Skin epidermis (tissue), 12 donors: ENCODE measurements around the gene DAPK1.

Source experiments
- H3K27ac ChIP-seq, 21 experiments: fragments of 200-600 bp; sonication (generic) in 11 of 21; one replicate each; pipeline ENCODE4 v1.5.0; 2020; ENCODE audit warnings: mild to moderate bottlenecking in 3 of 21, inconsistent platforms in 2 of 21, moderate library complexity in 2 of 21
- H3K4me3 ChIP-seq, 7 experiments: fragments of 200-600 bp; sonication (generic) in 2 of 7; one replicate each; pipeline ENCODE4 v1.5.0; 2020; ENCODE audit warnings: inconsistent platforms in 2 of 7, mild to moderate bottlenecking in 2 of 7, moderate library complexity in 1 of 7

Gene DAPK1

DNA sequence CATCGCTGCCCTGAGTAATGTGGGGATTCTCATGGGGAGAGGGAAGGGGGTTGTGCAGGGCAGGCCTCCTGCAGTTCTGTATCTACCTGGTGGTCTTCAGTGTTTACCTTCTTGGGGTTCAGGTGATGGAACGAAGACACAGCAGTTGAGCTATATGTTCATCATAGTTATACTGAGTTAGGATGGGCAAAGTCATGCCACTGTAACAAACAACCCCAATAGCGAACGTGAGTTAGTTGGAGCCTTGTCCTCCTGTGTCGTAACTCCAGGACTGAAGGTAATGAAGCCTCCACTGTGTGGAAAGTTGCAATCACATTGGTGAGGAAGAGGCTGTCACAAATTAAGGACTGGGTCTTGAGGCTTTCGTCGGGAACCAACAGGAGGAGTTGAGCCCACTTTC lies 64.4 kb downstream of the DAPK1 start:
- H3K27ac ChIP-seq: no peak overlapping the region
- no peak overlapping the region for H3K4me3 ChIP-seq

DNA sequence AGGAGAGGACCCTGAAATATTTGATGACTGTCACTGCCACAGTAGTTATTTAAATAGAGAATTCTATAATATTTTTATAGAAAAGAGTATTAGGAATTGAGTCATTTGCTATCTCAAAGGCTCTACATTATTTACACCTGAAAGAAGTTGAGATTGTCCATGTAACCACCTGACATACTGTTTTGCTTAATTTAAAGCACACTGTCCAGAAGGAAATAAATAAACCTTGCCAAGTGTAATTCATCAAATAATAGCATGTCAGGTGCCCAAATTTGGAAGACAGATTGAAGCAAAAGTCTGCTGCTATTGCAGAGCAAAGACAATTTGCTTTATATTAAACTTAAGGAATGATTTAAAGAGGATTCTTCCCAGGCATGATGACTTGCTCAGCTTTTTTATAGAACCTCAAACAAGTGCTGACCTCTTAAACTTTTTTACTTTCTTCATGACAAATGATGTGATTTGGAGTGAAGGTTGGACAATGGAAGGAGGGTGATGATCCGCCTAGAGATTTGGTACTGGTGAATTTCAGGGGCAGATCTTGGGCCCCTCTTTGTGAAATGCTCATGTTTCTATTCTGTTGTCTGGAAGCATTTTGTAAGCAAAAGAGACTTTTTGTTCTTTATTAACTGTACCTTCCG lies 65.0 kb downstream of the DAPK1 start:
- Histone ChIP-seq H3K4me3 (no peak overlapping the region), H3K27ac (no peak overlapping the region)

DNA sequence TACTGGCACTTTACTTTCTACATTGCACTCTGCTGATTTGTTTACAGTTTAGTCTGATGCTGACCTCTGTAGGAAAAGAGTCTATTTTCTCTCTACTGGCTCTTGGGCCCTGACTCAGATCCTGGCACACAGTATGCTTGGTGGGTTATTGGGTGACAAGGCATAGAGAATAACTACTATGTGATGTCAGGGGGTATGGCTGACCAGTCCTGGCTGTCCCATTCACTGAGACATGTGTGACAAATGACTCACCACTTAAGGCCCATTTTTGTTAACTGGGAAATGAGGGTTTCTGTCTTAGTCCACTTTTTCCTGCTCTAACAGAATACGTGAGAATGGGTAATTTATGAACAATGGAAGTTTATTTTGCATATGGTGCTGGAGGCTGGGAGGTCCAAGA lies 66.4 kb downstream of the DAPK1 start:
- H3K27ac ChIP-seq: no peak overlapping the region

DNA sequence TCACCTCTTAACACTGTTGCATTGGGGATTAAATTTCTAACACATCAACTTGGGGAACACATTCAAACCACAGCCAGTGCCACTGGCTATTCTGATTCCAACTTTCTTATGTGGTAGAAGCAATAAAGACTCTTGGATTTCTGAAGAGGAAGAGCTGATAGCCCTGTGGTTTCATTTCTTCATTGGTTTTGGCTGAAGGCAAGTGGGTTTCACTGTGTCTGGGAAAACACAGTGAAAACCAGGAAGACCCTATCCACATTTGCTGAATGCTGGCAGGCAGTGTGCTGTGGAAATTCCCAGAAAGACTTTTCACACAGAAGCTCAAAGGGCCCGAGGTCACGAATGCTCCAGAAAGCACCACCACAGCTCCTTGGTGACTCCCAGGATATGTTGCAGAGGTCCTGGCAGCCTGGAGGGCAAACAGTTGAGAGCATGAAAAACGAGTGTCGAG lies 67.1 kb downstream of the DAPK1 start:
- H3K27ac ChIP-seq: peak overlapping the region in 3 of 21 experiments; percentile 15 to 26 (median 19)
- H3K4me3 ChIP-seq: no peak overlapping the region

More for the DNA sequence above, 66.4 kb downstream of the DAPK1 start:
- no peak overlapping the region for H3K4me3 ChIP-seq

DNA sequence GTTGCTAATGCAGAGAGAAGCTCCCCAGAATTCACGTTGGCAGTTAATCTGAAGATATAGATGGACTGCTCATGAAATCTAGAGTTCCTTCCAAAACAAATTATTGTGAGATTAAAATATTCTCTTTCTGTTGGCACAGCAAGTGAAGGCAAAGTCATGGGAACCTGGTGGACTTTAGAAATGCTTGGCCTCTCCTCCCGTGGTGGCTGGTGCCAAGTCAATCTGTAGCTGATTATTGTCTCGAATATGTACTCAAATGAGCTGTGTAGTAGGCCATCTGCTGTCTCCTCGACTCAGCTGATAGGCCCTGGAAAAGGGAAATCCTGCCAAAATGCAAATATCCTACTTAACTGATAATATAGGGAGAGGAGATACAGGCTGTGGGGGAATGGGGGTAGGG lies 69.3 kb downstream of the DAPK1 start:
- Histone ChIP-seq H3K4me3 (no peak overlapping the region), H3K27ac (peak overlapping the region in 1 of 21 experiments; percentile 6)

DNA sequence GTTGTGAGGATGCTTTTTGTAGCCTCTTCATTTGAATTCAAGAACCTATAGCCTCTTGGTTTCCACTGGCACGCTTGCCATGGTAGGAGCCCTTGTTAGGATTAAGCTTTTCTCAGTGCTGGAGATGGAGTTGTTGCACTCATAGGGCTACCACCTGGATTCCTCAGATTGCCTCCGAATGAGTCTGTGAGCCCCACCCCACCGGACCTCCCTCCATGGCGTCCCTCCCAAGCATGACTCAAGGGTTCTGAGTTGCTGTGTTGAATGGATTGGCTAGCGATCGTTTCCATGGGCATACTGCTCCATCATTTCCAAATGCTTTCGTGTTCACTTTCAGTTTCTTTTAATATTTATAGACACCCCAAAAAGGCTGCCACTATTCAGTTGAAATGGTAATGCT lies 69.9 kb downstream of the DAPK1 start:
- Histone ChIP-seq H3K27ac (peak overlapping the region in 1 of 21 experiments; percentile 6), H3K4me3 (no peak overlapping the region)

DNA sequence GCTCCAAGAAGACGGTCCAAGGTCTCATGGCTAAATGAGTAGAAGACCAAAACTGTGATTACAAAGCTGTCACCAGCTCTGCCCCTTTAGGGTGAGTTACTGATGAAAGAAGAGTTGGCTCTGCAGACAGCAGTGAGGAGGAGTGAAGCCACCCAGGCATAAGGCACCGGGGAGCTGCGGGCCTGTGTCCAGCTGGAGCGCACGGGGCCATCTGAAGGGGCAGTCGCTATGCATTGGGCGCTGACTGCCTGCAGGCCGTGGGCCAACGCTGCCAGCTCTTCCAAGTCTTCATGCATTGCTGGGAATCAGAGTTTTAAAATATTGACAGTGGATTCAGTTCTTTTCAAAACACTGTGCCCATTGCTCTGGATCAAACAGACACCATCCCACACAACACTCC lies 70.3 kb downstream of the DAPK1 start:
- no peak overlapping the region for H3K4me3 ChIP-seq
- no peak overlapping the region for H3K27ac ChIP-seq

DNA sequence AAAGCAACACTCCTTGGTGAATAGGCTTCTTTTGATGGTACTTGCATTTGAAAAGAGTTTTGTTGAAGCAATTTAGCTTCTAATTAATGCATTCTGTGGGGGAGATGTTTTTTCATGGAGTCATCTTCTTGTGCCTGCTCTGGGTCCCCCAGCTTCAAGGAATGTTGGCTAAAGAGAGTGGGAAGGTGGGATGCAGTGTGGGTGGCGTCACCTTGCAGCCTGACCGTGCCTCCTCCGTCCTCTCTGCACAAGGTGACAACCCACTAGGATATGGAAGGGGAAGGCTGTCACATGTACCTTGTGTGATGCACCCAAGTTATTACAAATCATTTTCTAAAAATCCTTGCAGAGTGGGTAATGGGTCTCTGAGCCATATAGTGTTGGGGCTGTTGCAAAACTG lies 70.7 kb downstream of the DAPK1 start:
- H3K4me3 ChIP-seq: no peak overlapping the region
- no peak overlapping the region for H3K27ac ChIP-seq

DNA sequence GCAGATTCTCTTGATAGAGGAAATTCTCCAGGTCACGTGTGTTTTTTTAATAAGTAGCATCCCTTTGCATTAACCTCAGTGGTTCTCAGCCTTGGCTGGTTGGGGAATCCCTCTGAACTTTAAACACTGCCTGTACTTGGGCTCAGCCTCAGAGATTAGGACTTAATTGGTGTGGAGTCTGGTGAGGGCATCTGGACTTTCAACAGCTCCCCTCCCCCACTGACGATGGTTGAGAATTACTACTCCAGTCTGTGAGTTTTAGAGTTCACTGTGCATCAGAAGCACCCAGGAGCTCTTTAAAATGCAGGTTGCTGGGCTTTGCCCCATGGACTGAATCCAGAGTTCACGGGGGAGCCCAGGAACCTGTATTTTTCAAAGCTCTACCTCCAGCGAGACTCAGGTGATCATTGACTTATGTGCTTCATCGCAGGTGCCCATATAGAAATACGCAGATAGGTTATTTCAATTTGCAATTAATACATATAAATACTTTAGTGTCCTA lies 71.4 kb downstream of the DAPK1 start:
- Histone ChIP-seq H3K4me3 (no peak overlapping the region), H3K27ac (no peak overlapping the region)

DNA sequence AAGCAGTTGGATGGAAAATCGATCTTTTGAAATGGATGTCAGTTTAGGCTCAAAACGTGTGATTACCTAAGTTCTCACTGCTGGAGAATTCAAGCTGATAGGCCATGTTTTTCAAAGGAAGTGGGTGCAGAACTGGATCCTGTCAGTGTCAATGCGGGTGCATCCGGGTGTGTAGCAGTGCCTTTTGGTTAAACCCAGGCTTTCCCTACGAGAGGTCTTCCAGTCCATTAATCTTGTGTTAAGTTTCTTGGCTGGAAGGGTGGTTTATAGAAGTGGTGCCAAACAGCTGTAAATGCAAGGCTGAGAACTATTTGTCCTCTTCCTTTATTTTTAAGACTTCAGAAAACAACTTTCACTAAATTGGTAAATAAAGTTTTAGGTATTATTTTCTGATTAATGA lies 71.9 kb downstream of the DAPK1 start:
- Histone ChIP-seq H3K4me3 (no peak overlapping the region), H3K27ac (peak overlapping the region in 1 of 21 experiments; percentile 24)

DNA sequence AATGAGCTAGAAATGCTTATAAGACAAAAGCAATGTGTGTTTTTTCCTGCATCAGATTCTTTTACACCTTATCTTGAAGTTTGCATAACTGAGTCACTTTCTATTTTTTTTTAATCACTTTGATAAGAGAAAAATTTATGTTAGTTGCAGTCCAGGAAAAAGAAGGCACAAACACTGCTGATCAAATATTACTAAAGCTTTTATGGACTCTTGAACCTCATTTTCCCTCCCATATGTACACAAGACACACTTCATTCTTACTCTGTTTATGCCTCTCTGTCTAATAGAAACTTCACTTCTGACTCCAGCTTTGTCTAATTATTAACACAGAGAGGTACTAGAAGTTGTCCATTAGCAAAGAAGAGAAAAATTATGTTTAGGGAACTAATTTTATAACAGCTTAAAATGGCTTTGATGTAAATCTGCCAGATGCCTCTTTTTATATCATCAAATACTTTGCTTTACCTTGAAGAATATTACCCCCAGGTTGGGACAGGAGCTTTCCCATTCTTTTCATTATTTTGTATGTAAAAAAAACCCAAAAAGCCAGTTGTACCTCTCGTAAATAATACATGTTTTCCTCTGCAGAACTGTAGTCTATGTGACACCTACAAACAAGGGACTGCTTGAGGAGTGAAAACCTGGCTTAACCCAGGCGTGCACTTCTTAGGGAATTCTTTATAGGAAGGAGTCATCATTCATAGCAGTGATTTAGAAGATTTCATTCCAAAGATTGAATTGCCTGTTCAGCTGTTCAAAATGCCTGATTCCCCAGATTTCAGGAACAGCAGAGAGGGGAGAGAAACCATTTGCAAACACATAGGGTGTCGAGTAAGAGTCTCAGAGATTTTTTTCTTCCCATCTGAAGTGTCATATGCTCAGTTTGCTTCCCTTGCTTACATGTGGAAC lies 72.6 kb downstream of the DAPK1 start:
- Histone ChIP-seq H3K4me3 (no peak overlapping the region), H3K27ac (peak overlapping the region in 2 of 21 experiments; percentile 46 to 63)

DNA sequence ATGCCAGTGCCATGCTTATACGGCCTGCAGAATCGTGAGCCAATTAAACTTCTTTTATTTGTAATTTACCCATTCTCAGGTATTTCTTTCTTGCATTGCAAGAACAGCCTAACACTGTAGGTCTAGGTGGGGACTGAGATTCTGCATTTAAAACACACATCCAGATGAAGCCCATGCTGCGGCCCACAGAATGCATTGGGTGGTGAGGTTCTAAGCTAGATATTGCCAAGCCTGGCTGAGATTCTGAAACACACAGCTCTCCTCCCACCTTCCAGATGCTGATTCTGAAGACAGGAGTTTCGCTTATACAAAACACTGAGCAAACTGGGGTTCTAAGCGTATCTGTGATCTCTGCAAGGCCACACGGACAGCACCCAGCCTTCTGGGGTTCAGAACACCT lies 75.1 kb downstream of the DAPK1 start:
- no peak overlapping the region for H3K4me3 ChIP-seq
- H3K27ac ChIP-seq: no peak overlapping the region

DNA sequence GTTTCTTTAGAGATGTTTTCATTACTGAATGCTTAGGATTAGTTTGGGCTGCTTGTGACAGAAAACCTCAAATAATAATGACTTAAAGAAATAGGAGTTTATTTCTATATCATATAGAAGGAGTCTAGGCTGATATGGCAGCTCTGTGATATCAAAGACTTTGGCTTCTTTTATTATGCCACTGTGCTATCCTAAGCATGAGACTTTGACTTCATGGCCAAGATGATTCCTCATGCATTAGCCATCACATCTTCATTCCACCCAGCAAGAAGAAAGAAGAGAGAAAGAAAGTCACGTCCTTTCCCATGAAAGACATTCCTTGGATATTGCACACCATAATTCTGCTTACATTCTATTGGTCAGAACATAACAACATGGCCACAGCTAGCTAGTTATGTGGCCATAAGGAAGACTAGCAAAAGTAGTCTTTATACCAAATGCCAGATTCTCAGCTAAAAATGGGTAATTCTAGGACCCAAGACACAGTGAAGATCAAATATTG lies 76.2 kb downstream of the DAPK1 start:
- no peak overlapping the region for H3K4me3 ChIP-seq
- H3K27ac ChIP-seq: no peak overlapping the region

DNA sequence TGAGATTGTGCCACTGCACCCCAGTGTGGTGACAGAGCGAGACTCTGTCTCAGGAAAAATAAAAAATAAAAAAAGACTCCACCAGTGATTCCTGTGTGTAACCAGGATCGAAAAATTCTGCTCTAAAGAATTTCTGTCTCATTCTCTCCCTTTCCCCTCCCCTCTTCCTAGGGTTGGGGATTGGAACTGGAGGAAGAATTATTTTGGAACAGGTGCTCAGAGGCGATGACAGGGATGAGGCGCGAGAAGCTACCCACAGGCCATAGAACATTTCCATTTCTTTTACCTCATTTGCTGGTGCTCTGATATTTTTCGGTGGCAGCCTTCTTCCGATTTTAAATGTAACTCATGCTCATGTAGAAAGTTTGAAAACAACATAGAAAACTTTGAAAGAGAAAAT lies 80.1 kb downstream of the DAPK1 start:
- no peak overlapping the region for H3K27ac ChIP-seq
- H3K4me3 ChIP-seq: no peak overlapping the region

DNA sequence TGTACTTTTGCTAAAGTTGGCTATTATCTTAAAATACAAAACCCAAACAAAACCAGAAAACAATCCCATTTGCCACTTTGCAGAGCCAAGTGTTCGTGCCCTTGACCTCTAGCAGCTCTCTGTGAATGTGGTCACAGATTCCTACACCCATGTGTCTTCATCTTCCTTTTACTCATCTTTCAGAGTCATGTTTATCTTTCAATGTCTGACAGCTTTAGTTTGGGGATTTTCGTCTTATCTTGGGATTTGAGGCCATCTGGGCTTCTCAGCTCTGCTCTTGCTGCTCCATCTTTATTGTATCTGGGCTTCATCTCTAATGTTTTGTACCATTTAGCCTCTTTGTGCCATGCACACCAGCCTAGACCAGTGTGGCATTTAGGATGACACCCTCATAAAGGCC lies 81.0 kb downstream of the DAPK1 start:
- Histone ChIP-seq H3K27ac (no peak overlapping the region), H3K4me3 (no peak overlapping the region)

DNA sequence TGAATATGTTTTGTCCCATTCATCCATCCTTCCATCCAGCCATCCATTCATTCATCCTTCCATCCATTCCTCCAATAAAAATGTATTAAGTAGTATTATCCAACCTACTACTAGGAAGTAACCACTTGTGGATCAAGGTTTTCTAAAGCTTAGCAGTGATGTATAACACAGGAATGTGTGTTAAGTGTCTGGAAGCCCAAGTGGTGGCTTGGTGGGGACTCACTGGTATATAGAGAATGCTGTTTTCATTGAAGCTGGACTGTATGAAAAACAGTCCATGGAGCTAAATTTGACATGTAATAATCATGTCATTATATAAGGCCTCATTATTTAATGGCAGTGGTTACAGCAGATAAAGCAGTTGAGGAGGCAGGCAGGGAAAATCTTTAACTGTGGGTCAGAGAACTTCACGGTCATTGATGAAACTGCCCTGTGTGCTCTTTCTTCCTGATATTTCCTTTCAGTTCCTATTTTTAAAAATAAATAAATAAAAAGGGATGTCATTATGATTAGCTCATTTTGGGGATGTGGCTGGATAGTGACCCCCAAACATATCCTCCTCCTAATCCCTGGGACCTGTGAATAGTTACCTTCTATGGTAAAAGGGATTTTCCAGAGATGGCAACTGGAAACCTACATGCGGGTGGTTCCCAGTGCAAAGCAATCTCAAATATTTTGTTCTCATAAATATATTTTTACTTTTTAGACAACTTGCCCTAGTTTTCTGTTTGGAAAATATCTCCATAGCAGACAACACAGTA lies 82.3 kb downstream of the DAPK1 start:
- no peak overlapping the region for H3K4me3 ChIP-seq
- no peak overlapping the region for H3K27ac ChIP-seq

DNA sequence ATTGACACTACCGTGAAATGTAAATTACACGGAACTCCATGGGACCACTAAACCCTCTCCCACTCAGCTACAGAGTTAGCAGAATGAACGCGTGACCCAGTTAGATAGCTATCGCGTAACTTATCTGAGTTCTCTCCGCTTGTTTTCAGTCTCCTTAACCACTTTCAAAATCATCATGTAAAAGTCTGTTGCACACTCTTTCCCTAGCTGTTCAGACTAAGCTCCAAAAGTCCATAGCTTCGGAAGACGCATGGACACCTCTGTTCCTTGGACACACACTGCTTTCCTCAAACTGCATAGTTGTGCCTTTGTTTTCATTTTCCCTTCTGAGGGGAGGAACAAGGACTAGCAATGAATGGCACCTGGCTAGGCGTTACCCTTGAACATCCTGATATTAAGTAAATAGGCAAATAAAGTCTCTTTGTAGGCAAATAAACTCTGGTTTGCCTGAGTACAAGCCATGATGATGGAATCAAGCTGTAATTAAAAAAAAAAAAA lies 83.3 kb downstream of the DAPK1 start:
- no peak overlapping the region for H3K4me3 ChIP-seq
- peak overlapping the region in 1 of 21 experiments; percentile 9 for H3K27ac ChIP-seq

DNA sequence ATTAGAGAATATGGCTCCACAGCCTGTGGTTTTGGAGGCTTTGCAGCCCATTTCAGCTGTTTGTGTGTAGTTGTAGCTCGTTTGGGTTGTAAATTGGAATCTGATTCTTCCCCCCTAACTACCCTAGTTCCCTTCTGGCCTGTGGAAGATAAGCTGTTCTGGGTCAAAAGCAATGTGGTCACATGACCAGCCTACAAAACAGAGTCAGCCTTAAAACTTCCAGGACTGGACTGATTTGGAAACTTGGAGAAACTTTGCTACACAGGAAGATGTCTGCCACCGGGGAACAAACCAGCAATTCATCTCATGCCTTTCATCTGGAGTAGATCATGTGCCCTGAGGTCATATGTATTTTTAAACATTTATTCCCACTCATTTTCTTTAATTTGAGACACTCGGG lies 83.8 kb downstream of the DAPK1 start:
- Histone ChIP-seq H3K4me3 (no peak overlapping the region), H3K27ac (peak overlapping the region in 4 of 21 experiments; percentile 7 to 22 (median 13))

DNA sequence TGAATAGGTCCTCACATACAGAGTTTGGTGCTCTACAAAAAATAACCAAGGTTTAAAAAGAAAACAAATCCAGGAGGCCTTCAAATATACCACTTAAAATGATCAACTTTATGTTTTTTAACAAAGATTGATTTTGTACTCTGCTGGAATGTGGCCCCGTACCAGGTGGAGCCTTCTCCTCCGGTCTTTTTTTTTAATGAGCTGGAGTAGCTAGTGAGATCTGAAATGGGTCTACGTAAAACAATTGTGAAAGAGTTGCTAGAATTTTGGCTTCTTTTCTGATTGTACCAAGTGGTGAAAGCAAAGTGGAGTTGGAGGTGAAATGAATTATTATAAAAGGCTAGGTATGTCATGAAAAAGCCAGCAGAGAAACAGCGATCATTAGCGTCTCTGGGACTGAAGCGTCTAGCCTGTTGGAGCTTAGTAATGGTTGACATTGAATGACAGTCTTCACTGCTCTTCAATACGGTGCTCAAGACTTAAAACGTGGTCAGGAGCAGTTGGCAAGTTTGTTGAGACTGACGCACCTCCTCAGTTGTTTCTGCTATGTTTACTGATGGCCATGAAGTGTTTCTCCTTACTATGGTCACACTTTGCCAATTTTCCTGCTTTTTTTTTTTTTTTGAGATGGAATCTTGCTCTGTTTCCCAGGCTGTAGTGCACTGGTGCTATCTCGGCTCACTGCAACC lies 84.4 kb downstream of the DAPK1 start:
- H3K27ac ChIP-seq: peak overlapping the region in 3 of 21 experiments; percentile 12 to 22 (median 14)
- H3K4me3 ChIP-seq: no peak overlapping the region
